GM12878 (cell line): ENCODE measurements around the gene EEFSEC. TPM values are rescaled to one million over a fixed set of nuclear protein-coding genes. Genes with fewer than 3 reads are reported as not detected.

Source experiments
- ATAC-seq: fragments of 200-7000 bp; cut with Tn5 transposase; 3 replicates; pipeline ENCODE4 v1.9.1; 2020; ENCODE audit warnings: mild to moderate bottlenecking, moderate library complexity
- BruUV-seq: library from RNA; stranded (reverse); fragments of 400-500 nt; replicated peaks from 2 replicates; lab custom pipeline; 2021; lab: Mats Ljungman, UMichigan
- CTCF ChIA-PET: fragments of 300-600 bp; sonication (Branson Sonifier 250); formaldehyde crosslinking; extraction: SDS; loops from one replicate; lab custom pipeline; 2021; ENCODE audit warnings: inconsistent platforms; lab: Yijun Ruan, JAX
- POLR2A ChIA-PET: fragments of 350-600 bp; formaldehyde crosslinking; extraction: SDS; loops from one replicate; lab custom pipeline; 2021; ENCODE audit warnings: inconsistent platforms; lab: Charles Lee
- RAD21 ChIA-PET: fragments of 300-600 bp; sonication (Branson Sonifier 250); formaldehyde crosslinking; loops from one replicate; lab custom pipeline; 2023; ENCODE audit warnings: antibody characterized with exemption; ENCODE audit not compliant: unreplicated experiment; lab: Charles Lee
- SMC1A ChIA-PET: fragments of 300-600 bp; sonication (Branson Sonifier 250); formaldehyde crosslinking; loops from one replicate; lab custom pipeline; 2023; ENCODE audit not compliant: unreplicated experiment, uncharacterized antibody; lab: Charles Lee
- DNase-seq: peaks from one replicate; pipeline ENCODE4 v3.0.0-alpha.2; 2011; ENCODE audit warnings: low read depth, low spot score
- FAIRE-seq: peaks from 3 replicates; lab custom pipeline; 2011; peaks lifted over from hg19 to GRCh38; lab: Jason Lieb, UNC
- H2AFZ ChIP-seq: 2 replicates; pipeline ENCODE4 v1.6.0; 2011; ENCODE audit warnings: low read depth, low read length, control low read depth; ENCODE audit not compliant: control insufficient read depth
- H3K27ac ChIP-seq: 2 replicates; pipeline ENCODE4 v1.5.1; 2011; ENCODE audit warnings: control low read depth; ENCODE audit not compliant: control insufficient read depth, insufficient read depth
- H3K27me3 ChIP-seq, 2 experiments: replicated peaks in 1 of 2; 2 replicates each; pipeline versions ENCODE4 v1.6.0 to v1.6.1; 2011; ENCODE audit warnings: low read length in 1 of 2; ENCODE audit not compliant: control insufficient read depth in 2 of 2, insufficient read depth in 2 of 2
- H3K36me3 ChIP-seq, 2 experiments: 2 replicates each; pipeline ENCODE4 v1.5.1; 2011; ENCODE audit warnings: low read length in 1 of 2; ENCODE audit not compliant: control insufficient read depth in 2 of 2, insufficient read depth in 2 of 2
- H3K4me1 ChIP-seq: 2 replicates; pipeline ENCODE4 v1.6.1; 2011; ENCODE audit warnings: mild to moderate bottlenecking, low read length, moderate library complexity, mixed read lengths; ENCODE audit not compliant: control insufficient read depth, insufficient read depth
- H3K4me2 ChIP-seq: 2 replicates; pipeline ENCODE4 v1.6.0; 2011; ENCODE audit warnings: control low read depth; ENCODE audit not compliant: control insufficient read depth, insufficient read depth
- H3K4me3 ChIP-seq: fragments of 200-600 bp; sonication (generic); 2 replicates; pipeline ENCODE4 v1.5.1; 2016
- H3K79me2 ChIP-seq: 2 replicates; pipeline ENCODE4 v1.6.0; 2011; ENCODE audit warnings: low read length; ENCODE audit not compliant: control insufficient read depth, insufficient read depth
- H3K9ac ChIP-seq: 2 replicates; pipeline ENCODE4 v1.8.0; 2011; ENCODE audit warnings: low read length, control low read depth, mixed read lengths; ENCODE audit not compliant: control insufficient read depth, insufficient read depth
- H3K9me3 ChIP-seq: replicated peaks from 3 replicates; pipeline ENCODE4 v1.5.1; 2011; ENCODE audit warnings: mild to moderate bottlenecking, low read length; ENCODE audit not compliant: control insufficient read depth, insufficient read depth
- H4K20me1 ChIP-seq: 2 replicates; pipeline ENCODE4 v1.6.0; 2011; ENCODE audit not compliant: control insufficient read depth, insufficient read depth
- DPF2 ChIP-seq: fragments of 450-650 bp; IDR thresholded peaks from 2 replicates; pipeline ENCODE4 v1.6.1; 2017; ENCODE audit warnings: mild to moderate bottlenecking
- EED ChIP-seq: sonication (generic); IDR thresholded peaks from 2 replicates; pipeline ENCODE4 v1.6.1; 2016; ENCODE audit warnings: antibody characterized with exemption, low read depth
- EP300 ChIP-seq, 2 experiments: fragments of 150-350 bp in 1 of 2; IDR thresholded peaks; 2 replicates each; pipeline ENCODE4 v1.6.1; 2011 to 2012; ENCODE audit warnings: low read depth in 2 of 2, low read length in 2 of 2, borderline replicate concordance in 1 of 2, improper control_type of control experiment in 1 of 2, inconsistent platforms in 1 of 2; ENCODE audit not compliant: control insufficient read depth in 1 of 2
- IRF5 ChIP-seq: fragments of 450-650 bp; IDR thresholded peaks from 2 replicates; pipeline ENCODE4 v1.6.1; 2017; ENCODE audit warnings: borderline replicate concordance
- NFYB ChIP-seq: IDR thresholded peaks from 2 replicates; pipeline ENCODE4 v1.6.1; 2011; ENCODE audit warnings: low read depth, mild to moderate bottlenecking, low read length, improper control_type of control experiment, moderate library complexity; ENCODE audit not compliant: insufficient read depth
- NR2F1 ChIP-seq: fragments of 450-650 bp; conservative IDR thresholded peaks from 2 replicates; pipeline ENCODE4 v1.6.1; 2017; ENCODE audit warnings: mild to moderate bottlenecking
- PAX8 ChIP-seq: fragments of 450-650 bp; IDR thresholded peaks from 2 replicates; pipeline ENCODE4 v1.6.1; 2017; ENCODE audit warnings: mild to moderate bottlenecking, moderate library complexity
- PBX3 ChIP-seq: IDR thresholded peaks from 2 replicates; pipeline ENCODE4 v1.6.1; 2011; ENCODE audit warnings: mild to moderate bottlenecking, low read depth, low read length, moderate library complexity; ENCODE audit not compliant: insufficient replicate concordance
- RELB ChIP-seq: fragments of 450-650 bp; IDR thresholded peaks from 2 replicates; pipeline ENCODE4 v1.6.1; 2017; ENCODE audit warnings: low read depth, mild to moderate bottlenecking, moderate library complexity
- SREBF1 ChIP-seq: IDR thresholded peaks from 2 replicates; pipeline ENCODE4 v1.6.1; 2012; ENCODE audit warnings: mild to moderate bottlenecking, low read length
- SREBF2 ChIP-seq: IDR thresholded peaks from 2 replicates; pipeline ENCODE4 v1.6.1; 2012; ENCODE audit warnings: mild to moderate bottlenecking, low read length
- YBX1 ChIP-seq: fragments of 450-650 bp; IDR thresholded peaks from 2 replicates; pipeline ENCODE4 v1.6.1; 2016; ENCODE audit warnings: antibody characterized with exemption
- WGBS: methylation state at CpG from one replicate; pipeline ENCODE4 v1.1.6; 2016; ENCODE audit warnings: low lambda C conversion rate; ENCODE audit not compliant: insufficient replicate concordance, insufficient coverage; ENCODE audit errors: missing lambda C conversion rate; 5-methylcytosine and 5-hydroxymethylcytosine counted together
- in situ Hi-C: fragments of 300-500 bp; cut with MboI; formaldehyde crosslinking; loops from 9 replicates; pipeline ENCODE4 v1.14.3; 2018; ENCODE audit warnings: mixed read lengths
- intact Hi-C: fragments of 100-400 bp; cut with micrococcal nuclease; formaldehyde crosslinking; loops from one replicate; pipeline ENCODE4 v1.14.2; 2022; ENCODE audit not compliant: unreplicated experiment
- polyA plus RNA-seq, 11 experiments: library from polyadenylated mRNA; depleted of rRNA in 4 of 11; unstranded in 6 of 11; stranded (reverse) in 5 of 11; fragments of >200 nt; fragmentation: Nextera tagmentation in 4 of 11; fragmentation: Illumina TruSeq in 1 of 11; extraction: Ambion mirVana in 4 of 11; extraction: Trizol in 1 of 11; gene quantifications; 1 replicate in 1 of 11; 2 replicates in 10 of 11; pipeline versions ENCODE4 v1.2.1 to v1.2.3, GENCODE V29; 2011 to 2016; ENCODE audit warnings: inconsistent platforms in 2 of 11, missing spikeins in 2 of 11, low read depth in 1 of 11
- total RNA-seq, 4 experiments: library from RNA; depleted of rRNA in 3 of 4; stranded (reverse); fragments of >200 nt in 3 of 4; fragmentation: Illumina TruSeq in 1 of 4; extraction: Trizol in 1 of 4; gene quantifications; 2 replicates each; pipeline versions ENCODE4 v1.2.1 to v1.2.3, GENCODE V29; 2013 to 2021

The EEFSEC gene
- total and polyA plus RNA-seq, 10 of the 15 experiments (the other 5 are each of a cell fraction or from before 2014, with no cell fraction given), result 0.29 to 29.1 (median 16.1) TPM

GRCh38 chr3:128166971-128167453 lies 13.7 kb downstream of the EEFSEC start:
- H3K4me1 ChIP-seq, result no peaks in the 10 kb centered on the region
- no peak overlapping the region for H3K4me3 ChIP-seq
- H3K27me3 ChIP-seq, result no peaks in the 10 kb centered on the region
- no peak overlapping the region for H2AFZ ChIP-seq
- H3K9me3 ChIP-seq, result no peaks in the 10 kb centered on the region
- CTCF ChIA-PET, result interaction anchor here (1.3 kb wide), 1 partner anchor 10 kb away, joined by 3 read pairs; no protein-coding TSS in a partner anchor
- H4K20me1 ChIP-seq, result no peaks in the 10 kb centered on the region
- SMC1A ChIA-PET, result interaction anchor here (1.3 kb wide), 1 partner anchor 24 kb away, joined by 3 read pairs; no protein-coding TSS in a partner anchor
- no peaks in the 10 kb centered on the region for H3K79me2 ChIP-seq
- 90% methylated on average over 5 of the region's 5 CpGs for WGBS
- FAIRE-seq (no peak), ATAC-seq (no peak), DNase-seq (no peak)
- TF ChIP-seq YBX1 (no peak), PBX3 (no peak), PAX8 (no peak), EP300 (IDR thresholded peaks at IDR 0.05; ENCODE audit: borderline replicate concordance in 1 of 2, control insufficient read depth in 1 of 2, low read depth in 2 of 2, low read length in 2 of 2) (no peak)
- BruUV-seq, result no TSS peak
- intact Hi-C loops (no loop called here), in situ Hi-C loops (no loop called here)
- H3K36me3 ChIP-seq, result no peaks in the 10 kb centered on the region; a peak in 1 of 4 replicates
- H3K27ac ChIP-seq, result no peak overlapping the region
- no peak overlapping the region for H3K4me2 ChIP-seq
- no peak overlapping the region for H3K9ac ChIP-seq
- POLR2A ChIA-PET, result no interaction called here
- RAD21 ChIA-PET, result no interaction called here

GRCh38 chr3:128167646-128167972 lies 14.3 kb downstream of the EEFSEC start:
- ChIA-PET CTCF (interaction anchor here (0.5 kb wide), 1 partner anchor 66 kb away, joined by 3 read pairs; no protein-coding TSS in a partner anchor), RAD21 (no interaction called here), POLR2A (no interaction called here), SMC1A (interaction anchor here (1.3 kb wide), 1 partner anchor 23 kb away, joined by 3 read pairs; no protein-coding TSS in a partner anchor)
- Histone ChIP-seq H3K4me3 (no peak overlapping the region), H3K9ac (no peak overlapping the region), H3K36me3 (no peaks in the 10 kb centered on the region; a peak in 1 of 4 replicates), H3K9me3 (no peaks in the 10 kb centered on the region), H3K27ac (no peak overlapping the region), H3K4me1 (no peaks in the 10 kb centered on the region), H3K27me3 (no peaks in the 10 kb centered on the region), H3K79me2 (no peaks in the 10 kb centered on the region), H3K4me2 (no peak overlapping the region), H4K20me1 (no peaks in the 10 kb centered on the region), H2AFZ (no peak overlapping the region)
- DNase-seq (no peak), ATAC-seq (no peak), FAIRE-seq (no peak)
- TF ChIP-seq NR2F1 (no peak), NFYB (no peak), RELB (no peak), SREBF1 (no peak), EED (no peak), DPF2 (no peak), IRF5 (no peak), SREBF2 (no peak)
- intact Hi-C loops (no loop called here), in situ Hi-C loops (no loop called here)
- 94% methylated on average over 8 of the region's 8 CpGs for WGBS
- BruUV-seq, result no TSS peak
